H1 (cell line): ENCODE results near the gene DPH1. TPM values are rescaled to one million over a fixed set of nuclear protein-coding genes. Genes with fewer than 3 reads are reported as not detected.
"Not testable (repeated sequence)": the region's sequence is repeated elsewhere in the genome, so short reads cannot be mapped to it uniquely, and the experiment has no call there.

ENCODE experiments used
- CTCF ChIA-PET: fragments of 300-600 bp; sonication (Branson Sonifier 250); formaldehyde crosslinking; loops from one replicate; lab custom pipeline; 2021; ENCODE audit not compliant: partially characterized antibody; lab: Charles Lee
- POLR2A ChIA-PET: fragments of 300-600 bp; sonication (Branson Sonifier 250); formaldehyde crosslinking; loops from one replicate; lab custom pipeline; 2021; ENCODE audit warnings: inconsistent platforms; ENCODE audit not compliant: partially characterized antibody; lab: Charles Lee
- DNase-seq, 2 experiments: peaks; one replicate each; pipeline versions ENCODE4 v3.0.0 to v3.0.0-alpha.2; 2010 to 2022; ENCODE audit warnings: low spot score in 2 of 2, low read depth in 1 of 2, mixed read lengths in 1 of 2
- FAIRE-seq: peaks from 2 replicates; lab custom pipeline; 2011; peaks lifted over from hg19 to GRCh38; lab: Jason Lieb, UNC
- H2AFZ ChIP-seq: 2 replicates; pipeline ENCODE4 v1.8.1; 2012; ENCODE audit warnings: low read length, inconsistent platforms
- H2AK5ac ChIP-seq: 2 replicates; pipeline ENCODE4 v1.6.1; 2013; ENCODE audit warnings: low read depth, low read length
- H2BK120ac ChIP-seq: replicated peaks from 2 replicates; pipeline ENCODE3; 2013; ENCODE audit warnings: low read depth, low read length, inconsistent platforms
- H2BK12ac ChIP-seq: 2 replicates; pipeline ENCODE4 v1.6.1; 2013; ENCODE audit warnings: low read depth, low read length
- H2BK15ac ChIP-seq: 2 replicates; pipeline ENCODE4 v1.6.1; 2013; ENCODE audit warnings: low read length
- H2BK20ac ChIP-seq: 2 replicates; pipeline ENCODE4 v1.6.1; 2013; ENCODE audit warnings: low read length
- H2BK5ac ChIP-seq: 2 replicates; pipeline ENCODE4 v1.6.1; 2013; ENCODE audit warnings: low read depth, low read length
- H3K14ac ChIP-seq: 2 replicates; pipeline ENCODE4 v1.6.1; 2013; ENCODE audit warnings: inconsistent platforms; ENCODE audit not compliant: insufficient read length
- H3K18ac ChIP-seq: 2 replicates; pipeline ENCODE4 v1.6.1; 2013; ENCODE audit warnings: low read length; ENCODE audit errors: extremely low read depth
- H3K23ac ChIP-seq: 2 replicates; pipeline ENCODE4 v1.6.1; 2013; ENCODE audit warnings: inconsistent platforms; ENCODE audit not compliant: insufficient read length
- H3K23me2 ChIP-seq: 2 replicates; pipeline ENCODE4 v1.6.1; 2013; ENCODE audit warnings: low read depth, low read length
- H3K27ac ChIP-seq: 2 replicates; pipeline ENCODE4 v1.6.1; 2011; ENCODE audit warnings: low read depth, low read length, inconsistent platforms
- H3K27me3 ChIP-seq, 4 experiments: replicated peaks in 1 of 4; 1 replicate in 1 of 4; 2 replicates in 3 of 4; pipeline versions ENCODE4 v1.6.1 to v1.8.1; 2011 to 2013; ENCODE audit warnings: low read length in 3 of 4, mild to moderate bottlenecking in 3 of 4, inconsistent platforms in 2 of 4, mixed read lengths in 2 of 4, moderate library complexity in 1 of 4; ENCODE audit not compliant: control insufficient read depth in 3 of 4, insufficient read depth in 3 of 4; ENCODE audit errors: extremely low read depth in 1 of 4
- H3K36me3 ChIP-seq, 4 experiments: 2 replicates each; pipeline versions ENCODE4 v1.6.1 to v1.8.1; 2011 to 2013; ENCODE audit warnings: mild to moderate bottlenecking in 4 of 4, low read length in 3 of 4, moderate library complexity in 2 of 4, control low read depth in 1 of 4, inconsistent platforms in 1 of 4; ENCODE audit not compliant: insufficient read depth in 4 of 4, control insufficient read depth in 2 of 4
- H3K4ac ChIP-seq: replicated peaks from 2 replicates; pipeline ENCODE3; 2013; ENCODE audit warnings: low read length, low read depth, mixed read lengths, inconsistent platforms; ENCODE audit not compliant: insufficient read length
- H3K4me1 ChIP-seq, 4 experiments: replicated peaks in 1 of 4; 1 replicate in 1 of 4; 2 replicates in 3 of 4; pipeline versions ENCODE4 v1.6.1 to v1.8.1; 2011 to 2013; ENCODE audit warnings: low read length in 3 of 4, inconsistent platforms in 2 of 4, mixed read lengths in 1 of 4; ENCODE audit not compliant: insufficient read depth in 4 of 4, control insufficient read depth in 3 of 4
- H3K4me2 ChIP-seq, 2 experiments: 2 replicates each; pipeline versions ENCODE4 v1.6.1 to v1.8.1; 2011 to 2013; ENCODE audit warnings: low read depth in 2 of 2, low read length in 2 of 2, control low read depth in 1 of 2, inconsistent platforms in 1 of 2, mild to moderate bottlenecking in 1 of 2; ENCODE audit not compliant: insufficient read depth in 1 of 2
- H3K4me3 ChIP-seq, 4 experiments: fragments of 200-600, 300-600 bp in 1 of 4; sonication (generic), shearing (Covaris generic), sonication (Bioruptor Twin) in 1 of 4; 2 replicates each; pipeline versions ENCODE4 v1.5.1 to v1.8.1; 2011 to 2016; ENCODE audit warnings: low read length in 4 of 4, low read depth in 3 of 4, control low read depth in 2 of 4, inconsistent platforms in 2 of 4, mild to moderate bottlenecking in 2 of 4, mixed read lengths in 1 of 4, moderate library complexity in 1 of 4; ENCODE audit not compliant: insufficient read depth in 2 of 4; ENCODE audit errors: extremely low read depth in 1 of 4
- H3K56ac ChIP-seq: replicated peaks from 2 replicates; pipeline ENCODE3; 2013; ENCODE audit warnings: low read depth, mild to moderate bottlenecking, mixed read lengths, low read length, inconsistent platforms; ENCODE audit not compliant: insufficient read length
- H3K79me1 ChIP-seq: 2 replicates; pipeline ENCODE4 v1.6.1; 2013; ENCODE audit warnings: low read depth, low read length, control low read depth
- H3K79me2 ChIP-seq, 2 experiments: 2 replicates each; pipeline versions ENCODE4 v1.6.1 to v1.8.1; 2012 to 2013; ENCODE audit warnings: low read length in 2 of 2, mild to moderate bottlenecking in 2 of 2, inconsistent platforms in 1 of 2; ENCODE audit not compliant: insufficient read depth in 2 of 2, control insufficient read depth in 1 of 2
- H3K9ac ChIP-seq, 4 experiments: replicated peaks in 1 of 4; 1 replicate in 1 of 4; 2 replicates in 3 of 4; pipeline versions ENCODE4 v1.6.1 to v1.8.1; 2011 to 2013; ENCODE audit warnings: low read depth in 3 of 4, low read length in 3 of 4, control low read depth in 2 of 4, mild to moderate bottlenecking in 2 of 4, moderate library complexity in 2 of 4, inconsistent platforms in 1 of 4; ENCODE audit errors: extremely low read depth in 1 of 4
- H3K9me3 ChIP-seq, 2 experiments: 2 replicates each; pipeline versions ENCODE4 v1.6.1 to v1.8.1; 2012 to 2013; ENCODE audit warnings: mild to moderate bottlenecking in 2 of 2, moderate library complexity in 2 of 2, control low read depth in 1 of 2, inconsistent platforms in 1 of 2, low read depth in 1 of 2, low read length in 1 of 2, mixed read lengths in 1 of 2; ENCODE audit not compliant: insufficient read depth in 2 of 2
- H4K20me1 ChIP-seq, 2 experiments: replicated peaks in 1 of 2; 2 replicates each; pipeline versions ENCODE3 to v1.8.1; 2011 to 2013; ENCODE audit warnings: inconsistent platforms in 2 of 2, low read length in 2 of 2, mild to moderate bottlenecking in 1 of 2; ENCODE audit not compliant: insufficient read depth in 2 of 2, control insufficient read depth in 1 of 2
- H4K5ac ChIP-seq: 2 replicates; pipeline ENCODE4 v1.6.1; 2013; ENCODE audit warnings: low read length, low read depth, mixed read lengths, inconsistent platforms; ENCODE audit not compliant: insufficient read length
- H4K8ac ChIP-seq: 2 replicates; pipeline ENCODE4 v1.8.0; 2013; ENCODE audit warnings: mild to moderate bottlenecking, moderate library complexity, low read length, inconsistent platforms; ENCODE audit not compliant: insufficient read depth; ENCODE audit errors: extremely low read depth
- H4K91ac ChIP-seq: replicated peaks from 2 replicates; pipeline ENCODE3; 2013; ENCODE audit warnings: low read length, mixed read lengths, inconsistent platforms; ENCODE audit not compliant: insufficient read length
- SP4 ChIP-seq: IDR thresholded peaks from 2 replicates; pipeline ENCODE4 v1.6.1; 2012; ENCODE audit warnings: low read length, inconsistent platforms
- TCF12 ChIP-seq: IDR thresholded peaks from 2 replicates; pipeline ENCODE4 v1.6.1; 2011; ENCODE audit warnings: low read depth, mild to moderate bottlenecking, low read length
- WGBS, 2 experiments: shearing (Covaris generic) in 1 of 2; methylation state at CpG; one replicate each; pipeline versions ENCODE4 v1.1.6 to v1.1.7; 2013 to 2015; ENCODE audit warnings: low lambda C conversion rate in 2 of 2, mixed read lengths in 2 of 2, inconsistent platforms in 1 of 2, low coverage in 1 of 2, missing lambda C conversion rate in 1 of 2; ENCODE audit not compliant: insufficient replicate concordance in 2 of 2, insufficient coverage in 1 of 2, insufficient read length in 1 of 2; ENCODE audit errors: extremely low coverage in 1 of 2, missing lambda C conversion rate in 1 of 2; 5-methylcytosine and 5-hydroxymethylcytosine counted together
- polyA plus RNA-seq, 7 experiments: library from polyadenylated mRNA; depleted of rRNA in 3 of 7; stranded (reverse) in 5 of 7; unstranded in 2 of 7; fragments of >200 nt in 5 of 7; fragments of 200-250 nt in 2 of 7; gene quantifications; 1 replicate in 5 of 7; 2 replicates in 1 of 7; 4 replicates in 1 of 7; pipeline versions ENCODE4 v1.2.1 to v1.2.3, GENCODE V29; 2011 to 2013; ENCODE audit warnings: missing spikeins in 2 of 7, mixed read lengths in 2 of 7
- total RNA-seq: library from RNA; stranded (reverse); fragmentation: NEBNext Ultra II Directional; extraction: Animal tissue kit (Norgen Biotek cat#: 25700); gene quantifications from 2 replicates; pipeline ENCODE4 v1.2.1, GENCODE V29; 2021

The DPH1 gene
- total and polyA plus RNA-seq, 2 of the 8 experiments (the other 6 are each of a cell fraction or from before 2014, with no cell fraction given): 24.9 to 30.0 TPM

- TF ChIP-seq TCF12 (no peak), SP4 (no peak)
These were observed 17.5 kb upstream of the DPH1 start (continued) for GRCh38 chr17:2012499-2012898.

DNA sequence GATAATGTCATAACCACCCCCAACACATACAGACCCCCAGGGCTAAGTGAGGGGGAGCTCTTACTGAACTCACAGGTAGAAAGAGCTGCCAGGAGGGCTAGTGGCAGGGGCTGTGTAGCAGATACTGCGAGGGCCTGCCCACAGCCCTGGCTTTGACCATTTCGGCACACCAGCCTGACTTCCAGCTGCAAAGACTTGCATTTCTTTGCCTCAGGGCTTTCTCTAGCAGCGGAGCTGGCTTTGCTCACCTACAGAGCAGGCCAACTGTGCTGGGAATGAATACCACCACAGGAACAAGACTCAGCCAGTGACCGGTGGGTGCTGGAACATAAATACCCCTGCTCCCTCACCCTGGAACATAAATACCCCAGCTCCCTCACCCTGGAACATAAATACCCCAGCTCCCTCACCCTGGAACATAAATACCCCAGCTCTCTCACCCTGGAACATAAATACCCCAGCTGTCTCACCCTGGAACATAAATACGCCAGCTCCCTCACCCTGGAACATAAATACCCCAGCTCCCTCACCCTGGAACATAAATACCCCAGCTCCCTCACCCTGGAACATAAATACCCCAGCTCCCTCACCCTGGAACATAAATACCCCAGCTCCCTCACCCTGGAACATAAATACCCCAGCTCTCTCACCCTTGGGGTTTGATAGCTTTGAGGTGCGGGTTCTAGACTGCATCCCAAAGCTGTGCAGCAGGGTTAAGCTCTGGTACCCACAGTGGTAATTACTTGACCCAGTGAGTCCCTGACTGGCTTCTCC is 16.5 kb upstream of the DPH1 start:
- H3K9me3 ChIP-seq: not testable (repeated sequence)

More for the DNA sequence above, 16.5 kb upstream of the DPH1 start:
- WGBS, 2 experiments: 83% methylated on average over 6 of the region's 6 CpGs; no CpG with 5 or more reads in 1 of the 2 experiments
- POLR2A ChIA-PET: interaction anchor here (1.1 kb wide), 1 partner anchor 15 kb away, joined by 3 read pairs; no protein-coding TSS in a partner anchor
- H3K27me3 ChIP-seq, H2BK5ac ChIP-seq, H4K5ac ChIP-seq, H2BK15ac ChIP-seq, FAIRE-seq, DNase-seq, H3K14ac ChIP-seq, H3K56ac ChIP-seq, H2BK12ac ChIP-seq, H3K79me1 ChIP-seq, H3K36me3 ChIP-seq, H3K4me3 ChIP-seq, H2AK5ac ChIP-seq, H4K8ac ChIP-seq, H3K4ac ChIP-seq, H2BK120ac ChIP-seq, H3K23me2 ChIP-seq, H2BK20ac ChIP-seq, H3K18ac ChIP-seq, H3K79me2 ChIP-seq, H4K91ac ChIP-seq, H3K9ac ChIP-seq, H3K23ac ChIP-seq, H4K20me1 ChIP-seq, H3K4me2 ChIP-seq, H2AFZ ChIP-seq, H3K27ac ChIP-seq: not testable (repeated sequence)
- H3K4me1 ChIP-seq: peaks cover 0 to 13% (median 2%) of the 10 kb centered on the region in 4 experiments; a peak in 3 of 7 replicates
- CTCF ChIA-PET: interaction anchor here (1.1 to 1.7 kb wide), 3 partner anchors 45 to 131 kb away, joined by 3 to 4 read pairs (median 3); no protein-coding TSS in a partner anchor
